B cell (primary cell): ENCODE results near the gene ABCB10.

Source experiments
- CTCF ChIP-seq: fragments of 200-600 bp; IDR thresholded peaks from one replicate; pipeline ENCODE4 v1.8.0; 2022; ENCODE audit warnings: antibody characterized with exemption, mild to moderate bottlenecking
- EZH2 ChIP-seq: IDR thresholded peaks from 2 replicates; pipeline ENCODE4 v1.6.1; 2012; ENCODE audit warnings: borderline replicate concordance, low read depth, mild to moderate bottlenecking, moderate library complexity, low read length; ENCODE audit not compliant: insufficient read depth, poor library complexity, severe bottlenecking

DNA sequence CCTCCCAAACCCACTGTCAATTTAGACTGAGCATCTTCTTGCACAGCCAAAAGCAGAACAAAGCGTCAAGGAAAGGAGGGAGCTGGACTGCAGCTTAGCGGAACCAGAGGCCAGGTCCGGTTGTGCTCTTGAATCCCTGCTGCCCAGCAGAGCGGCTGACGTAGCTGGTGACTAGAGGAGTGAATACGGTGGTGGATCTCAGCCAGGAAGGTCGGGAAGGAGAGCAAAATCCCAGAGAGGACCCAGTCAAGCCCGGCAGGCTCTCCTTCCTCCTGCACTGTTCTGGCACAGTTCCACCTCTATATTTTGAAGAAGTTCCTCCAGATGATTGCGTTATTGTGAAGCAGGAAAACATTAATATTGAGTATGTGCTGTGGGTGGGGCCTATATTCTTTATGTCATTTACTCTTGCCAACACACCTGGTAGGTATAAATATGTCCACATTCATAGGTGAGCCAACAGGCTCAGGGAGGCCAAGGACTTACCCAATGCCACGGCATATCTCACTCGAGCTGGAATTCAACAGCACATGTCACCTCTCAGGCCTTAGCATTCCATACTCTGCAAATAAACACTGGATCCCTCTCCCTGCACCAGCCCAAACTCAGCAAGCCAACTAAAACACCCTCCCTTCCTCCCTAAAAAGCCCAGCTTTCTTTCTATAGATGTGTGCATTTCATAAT is 23.6 kb upstream of the ABCB10 start:
- TF ChIP-seq EZH2 (no peak), CTCF (no peak)
